HG02610 (cell line): ENCODE measurements around the gene GXYLT2.

ENCODE experiments used
- ATAC-seq: cut with Tn5 transposase; IDR thresholded peaks from one replicate; pipeline ENCODE4 v1.9.1; 2021; ENCODE audit warnings: mild to moderate bottlenecking, moderate library complexity; ENCODE audit not compliant: unreplicated experiment

GXYLT2 gene, protein sequence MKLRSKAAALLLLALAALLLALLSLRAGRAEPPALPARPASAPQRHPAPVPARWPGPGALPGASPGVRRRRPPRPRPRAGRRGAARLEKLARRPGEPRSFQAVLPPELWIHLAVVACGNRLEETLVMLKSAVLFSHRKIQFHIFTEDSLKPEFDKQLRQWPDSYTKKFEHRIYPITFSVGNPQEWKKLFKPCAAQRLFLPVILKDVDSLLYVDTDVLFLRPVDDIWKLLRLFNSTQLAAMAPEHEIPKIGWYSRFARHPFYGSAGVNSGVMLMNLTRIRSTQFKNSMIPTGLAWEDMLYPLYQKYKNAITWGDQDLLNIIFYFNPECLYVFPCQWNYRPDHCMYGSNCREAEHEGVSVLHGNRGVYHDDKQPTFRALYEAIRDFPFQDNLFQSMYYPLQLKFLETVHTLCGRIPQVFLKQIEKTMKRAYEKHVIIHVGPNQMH

DNA sequence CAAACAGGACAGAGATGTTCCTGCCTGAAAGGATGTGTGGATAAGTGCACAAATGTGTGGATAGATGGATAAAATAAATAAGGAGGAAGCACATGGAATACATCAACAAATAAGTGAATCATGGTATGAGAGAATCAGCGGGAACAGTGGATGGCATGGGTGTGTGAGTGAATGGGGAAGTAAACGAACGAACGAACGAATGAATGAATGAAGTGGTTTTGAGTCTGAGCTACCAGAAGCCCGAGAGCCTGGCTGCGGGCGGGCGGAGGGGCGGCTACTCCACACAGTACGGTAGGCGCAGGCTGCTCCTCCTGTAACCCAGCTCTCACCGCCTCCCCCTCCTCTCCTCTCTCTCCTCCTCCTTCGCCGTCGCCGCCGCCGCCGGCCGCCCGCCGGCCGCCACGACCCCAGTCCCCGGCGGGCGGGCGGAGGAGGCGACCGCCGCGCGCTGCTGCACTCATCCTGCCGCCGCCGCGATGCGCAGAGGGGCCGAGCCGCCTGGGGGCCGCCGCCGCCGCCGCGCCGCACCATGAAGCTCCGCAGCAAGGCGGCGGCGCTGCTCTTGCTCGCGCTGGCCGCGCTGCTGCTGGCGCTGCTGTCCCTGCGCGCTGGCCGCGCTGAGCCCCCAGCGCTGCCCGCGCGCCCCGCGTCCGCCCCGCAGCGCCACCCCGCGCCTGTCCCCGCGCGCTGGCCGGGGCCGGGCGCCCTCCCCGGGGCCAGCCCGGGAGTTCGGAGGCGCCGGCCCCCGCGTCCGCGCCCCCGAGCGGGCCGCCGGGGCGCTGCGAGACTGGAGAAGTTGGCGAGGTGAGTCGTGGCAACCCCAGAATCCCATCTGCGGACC is at the start of gene GXYLT2:
GXYLT2 (plus strand) TSS at position 342 of the 841 bp plus-strand sequence; CDS start at position 530, 188 bp downstream.
- ATAC-seq: peak; percentile 62

DNA sequence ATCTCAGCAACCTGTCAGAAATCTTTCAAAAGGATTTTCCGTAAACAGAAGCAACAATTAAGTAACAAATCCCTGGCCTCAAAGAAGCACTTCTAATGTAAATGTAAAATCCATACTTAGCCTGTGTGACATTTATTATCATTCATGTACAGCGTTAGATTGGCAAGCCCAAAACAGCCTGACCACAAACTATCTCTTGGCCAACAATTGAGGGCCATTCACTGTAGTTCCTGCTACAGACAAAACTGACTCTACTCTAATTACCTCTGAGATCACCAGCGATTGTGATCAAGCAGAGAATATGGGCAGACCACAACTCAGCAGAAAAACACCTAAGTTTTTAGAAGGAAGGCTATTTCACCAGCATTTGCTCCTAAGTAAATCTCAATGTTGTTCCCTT is 48.8 kb upstream of the GXYLT2 start:
- no peak for ATAC-seq

DNA sequence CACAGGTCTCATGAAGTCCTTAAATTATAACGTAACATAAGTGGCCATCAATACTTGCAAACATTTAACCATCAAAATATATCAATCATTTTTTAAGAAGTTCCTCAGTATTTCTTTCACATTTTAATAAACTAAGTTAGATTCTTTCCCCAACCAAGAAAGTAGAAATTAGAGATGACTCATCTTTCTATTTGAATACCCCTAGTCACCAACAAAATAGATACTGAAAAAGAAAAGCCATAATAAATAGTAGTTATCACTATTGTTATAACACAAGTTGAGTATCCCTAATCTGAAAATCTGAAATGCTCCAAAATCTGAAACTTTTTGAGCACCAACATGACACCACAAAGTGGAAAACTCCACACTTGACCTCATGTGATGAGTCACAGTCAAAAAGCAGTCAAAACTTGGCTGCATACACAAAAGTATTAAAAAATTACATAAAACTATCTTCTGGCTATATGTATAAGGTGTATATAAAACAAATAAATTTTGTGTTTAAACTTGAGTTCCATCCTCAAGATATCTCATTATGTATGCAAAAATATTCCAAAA is 43.3 kb upstream of the GXYLT2 start:
- peak; percentile 37 for ATAC-seq

DNA sequence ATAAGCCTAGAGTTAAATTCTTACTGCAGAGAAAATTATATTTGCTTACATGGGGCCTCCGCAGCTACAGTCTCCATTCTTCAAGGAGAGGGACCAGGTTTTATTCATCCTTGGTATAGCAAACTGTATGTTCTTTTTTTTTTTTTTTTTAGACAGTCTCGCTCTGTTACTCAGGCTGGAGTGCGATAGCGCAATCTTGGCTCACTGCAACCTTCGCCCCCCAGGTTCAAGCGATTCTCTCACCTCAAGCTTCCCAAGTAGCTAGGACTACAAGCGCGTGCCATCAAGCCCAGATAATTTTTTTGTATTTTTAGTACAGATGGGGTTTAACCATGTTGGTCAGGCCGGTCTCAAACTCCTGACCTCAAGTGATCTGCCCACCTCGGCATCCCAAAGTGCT is 41.7 kb upstream of the GXYLT2 start:
- no peak for ATAC-seq

DNA sequence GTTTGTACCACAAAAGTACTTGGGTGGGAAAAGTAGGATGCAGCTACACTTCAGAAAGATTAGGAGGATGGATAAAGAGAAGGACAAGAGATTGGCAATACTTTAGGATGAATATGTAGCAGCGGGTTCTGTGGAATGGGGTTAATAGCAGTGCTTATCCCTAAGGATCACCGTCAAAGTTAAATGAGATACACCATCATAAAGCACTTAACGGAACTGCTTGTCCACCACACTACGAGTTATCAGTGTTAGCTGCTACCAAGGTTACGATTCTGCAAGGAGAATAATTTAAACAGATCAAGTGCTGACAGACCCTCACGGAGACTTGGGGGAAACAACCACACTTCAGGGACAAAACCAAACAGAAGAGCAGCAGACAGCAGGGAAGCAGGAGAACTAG is 40.6 kb upstream of the GXYLT2 start:
- no peak for ATAC-seq

DNA sequence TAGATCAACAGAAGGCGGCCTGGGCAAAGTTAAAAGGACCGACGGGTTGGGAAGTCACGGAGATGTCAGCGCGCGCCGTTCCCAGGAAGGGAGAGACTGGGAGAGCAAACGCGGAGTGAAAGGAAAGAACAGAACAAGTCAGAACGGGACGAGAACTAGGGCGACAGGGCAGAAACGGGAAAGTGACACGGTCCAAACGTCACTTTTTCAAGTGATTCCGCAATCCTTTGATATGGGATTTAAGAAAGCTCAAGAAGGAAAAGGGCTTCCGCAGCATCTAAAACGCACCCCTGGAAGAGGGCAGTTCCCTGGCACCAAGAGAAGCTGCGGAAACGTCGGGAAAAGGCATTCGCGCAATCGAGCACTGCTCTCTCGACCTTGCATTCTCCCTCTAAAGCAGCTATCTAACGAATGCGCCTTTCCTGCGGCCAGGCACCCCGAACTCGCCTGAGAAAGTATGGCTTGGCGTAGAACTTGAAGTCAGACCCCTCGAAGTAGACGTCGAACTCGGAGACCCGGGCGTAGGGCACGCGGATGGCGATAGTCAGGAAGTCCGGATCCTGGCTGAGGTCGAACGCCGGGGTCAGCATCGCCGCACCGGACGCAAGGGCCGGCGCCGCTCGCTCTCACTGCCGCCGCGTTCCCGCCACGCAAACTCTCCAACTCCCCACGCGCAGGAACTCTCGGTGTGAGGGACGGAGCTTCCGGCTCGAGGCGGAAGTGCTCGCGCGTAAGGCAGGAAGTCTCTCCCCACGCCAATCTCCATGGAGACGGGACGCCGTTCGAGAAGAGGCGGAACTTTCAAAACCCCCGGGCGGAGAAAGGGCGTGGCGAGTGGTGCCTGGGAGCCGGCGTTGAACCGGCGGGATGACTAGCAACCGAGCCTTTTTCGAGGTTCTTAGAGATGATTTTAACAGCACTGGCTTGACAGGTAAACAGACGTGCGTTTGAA is 39.8 kb upstream of the GXYLT2 start, which contains the start of gene SHQ1:
SHQ1 (minus strand) TSS at position 695 of the 952 bp plus-strand sequence; CDS start at position 590, 105 bp downstream.
- peak; percentile 86 for ATAC-seq

DNA sequence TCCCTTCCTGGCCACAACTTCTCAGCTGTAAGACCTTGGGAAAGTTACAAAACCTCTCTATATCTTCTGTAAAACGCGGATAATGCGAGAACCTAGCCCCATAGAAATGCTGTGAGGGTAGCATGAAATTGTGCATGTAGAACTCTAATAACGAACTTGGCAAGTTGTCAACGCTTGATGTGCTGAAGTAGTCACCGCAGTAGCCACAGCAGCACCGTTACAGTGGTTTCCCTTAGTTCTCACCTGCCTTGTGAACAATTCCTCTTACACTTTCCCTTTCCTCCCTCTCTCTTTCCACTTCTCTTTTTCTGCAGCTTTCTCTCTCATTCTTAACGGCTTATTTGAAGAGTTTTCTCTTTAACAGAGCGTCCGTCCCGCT is 39.2 kb upstream of the GXYLT2 start:
- peak; percentile 51 for ATAC-seq

DNA sequence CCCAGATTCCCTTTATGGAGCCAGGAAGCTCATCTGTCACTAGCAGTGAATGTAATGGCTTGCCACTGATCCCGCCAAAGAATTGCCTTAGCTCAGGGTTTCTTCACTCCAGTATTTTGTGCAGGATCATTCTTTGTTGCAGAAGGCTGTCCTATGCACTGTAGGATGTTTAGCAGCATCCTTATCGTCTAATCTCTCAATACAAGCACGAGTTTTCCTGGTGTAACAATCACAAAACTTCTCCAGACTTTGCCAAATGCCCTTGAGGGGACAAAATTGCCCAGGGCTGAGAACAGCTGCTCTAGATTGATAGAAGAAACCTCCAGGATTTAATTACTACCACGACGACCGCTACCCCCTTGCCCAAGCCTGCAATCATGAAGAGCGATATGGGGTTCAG is 32.8 kb upstream of the GXYLT2 start:
- ATAC-seq: no peak

DNA sequence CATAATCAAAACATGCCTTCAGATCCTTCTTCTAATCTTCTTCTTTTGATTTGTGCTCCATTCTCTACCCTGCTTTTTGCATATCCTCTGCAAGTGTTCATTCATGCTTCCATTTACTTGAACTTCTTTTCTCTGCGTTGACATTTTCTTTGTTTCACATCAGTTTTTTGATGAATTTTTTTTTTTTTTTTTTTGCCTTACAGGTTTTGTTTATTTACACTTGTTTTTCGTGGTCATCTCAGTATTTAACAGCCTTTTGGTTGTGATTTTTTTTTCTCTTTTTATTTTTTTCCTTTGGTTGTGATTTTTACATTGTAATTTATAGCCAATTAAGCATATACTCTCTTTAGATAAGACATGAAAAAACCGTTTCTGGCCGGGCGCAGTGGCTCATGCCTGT is 27.8 kb upstream of the GXYLT2 start:
- no peak for ATAC-seq

DNA sequence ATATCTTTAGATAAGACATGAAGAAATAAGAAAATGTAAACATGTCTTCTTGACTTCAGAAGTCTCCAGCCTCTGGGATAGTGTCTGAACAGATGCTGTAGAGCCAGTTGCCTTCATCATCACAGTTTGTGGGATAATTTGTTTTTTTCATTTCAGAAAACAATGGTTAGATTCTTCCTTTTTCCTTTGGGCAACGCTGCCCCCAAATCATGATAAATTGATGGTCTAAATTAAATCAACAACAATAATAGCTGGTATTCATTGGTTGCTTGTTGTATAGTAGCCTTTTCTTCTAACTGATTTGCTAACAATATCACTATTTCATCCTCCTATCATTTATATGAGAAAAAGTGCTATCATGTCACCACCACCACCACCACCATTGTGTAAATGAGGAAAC is 27.0 kb upstream of the GXYLT2 start:
- ATAC-seq: no peak

DNA sequence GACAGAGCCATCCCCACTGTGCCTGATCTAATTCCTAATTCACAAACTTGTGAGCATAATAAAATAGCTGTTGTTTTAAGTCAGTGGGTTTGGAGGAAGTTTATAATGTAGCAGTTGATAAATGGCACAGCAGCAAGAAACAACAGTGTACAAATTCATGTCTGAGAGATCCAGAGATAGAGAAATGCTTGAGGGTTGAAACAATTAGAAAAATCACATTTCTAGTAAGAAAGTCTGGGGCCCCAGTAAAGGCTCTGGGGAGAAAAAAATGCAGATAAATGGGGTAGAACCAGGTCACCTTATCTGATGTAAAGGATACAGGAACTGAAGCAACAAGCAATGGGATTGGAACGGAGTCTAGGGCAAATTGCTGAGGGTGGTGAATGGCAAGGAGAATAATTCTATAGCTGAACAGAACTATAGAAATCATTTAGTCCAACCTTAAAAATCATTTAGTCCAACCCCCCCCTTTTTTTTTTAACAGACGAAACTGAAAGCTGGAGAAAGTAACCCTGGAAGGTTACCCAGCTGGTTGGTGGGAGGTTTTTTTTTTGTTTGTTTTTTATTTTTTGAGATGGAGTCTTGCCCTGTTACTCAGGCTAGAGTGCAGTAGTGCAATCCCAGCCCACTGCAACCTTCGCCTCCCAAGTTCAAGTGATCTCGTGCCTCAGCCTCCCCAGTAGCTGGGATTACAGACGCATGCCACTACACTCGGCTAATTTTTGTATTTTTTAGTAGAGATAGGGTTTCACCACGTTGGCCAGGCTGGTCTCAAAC is 25.3 kb upstream of the GXYLT2 start:
- ATAC-seq: no peak

DNA sequence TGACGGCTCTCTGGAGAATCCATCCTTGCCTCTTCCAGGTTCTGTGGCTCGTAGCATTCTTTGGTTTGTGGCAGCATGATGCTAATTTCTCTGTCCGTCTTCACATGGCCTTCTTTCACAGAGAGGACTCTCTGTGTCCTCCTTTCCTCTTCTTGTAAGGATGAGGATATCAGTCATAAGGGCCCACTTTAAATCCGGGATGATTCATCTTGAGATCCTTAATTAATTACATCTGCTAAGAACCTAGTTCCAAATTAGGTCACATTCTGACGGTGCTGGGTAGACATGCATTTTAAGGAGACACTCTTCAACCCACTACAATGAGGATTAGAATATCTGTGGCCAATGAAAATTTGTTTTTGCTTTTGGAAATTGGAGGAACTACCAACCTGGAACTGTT is 15.7 kb upstream of the GXYLT2 start:
- ATAC-seq: no peak

DNA sequence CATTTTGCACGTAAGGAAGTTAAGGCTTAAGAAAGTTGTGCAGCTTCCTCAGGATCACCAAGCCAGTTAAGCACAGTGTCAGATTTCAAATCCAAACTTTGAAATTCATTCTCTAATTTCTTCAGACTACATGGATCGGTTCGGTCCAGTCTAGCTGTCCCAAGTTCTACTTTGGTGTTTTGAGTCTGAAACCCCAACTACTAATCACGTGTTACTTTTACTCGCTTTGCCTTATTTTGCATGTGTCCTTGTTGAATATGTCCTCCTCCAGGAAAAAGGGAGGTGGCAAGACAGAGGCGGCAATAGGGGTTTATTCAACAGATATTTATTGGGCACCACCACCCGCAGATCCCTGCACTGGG is 522 bp upstream of the GXYLT2 start:
- no peak for ATAC-seq

DNA sequence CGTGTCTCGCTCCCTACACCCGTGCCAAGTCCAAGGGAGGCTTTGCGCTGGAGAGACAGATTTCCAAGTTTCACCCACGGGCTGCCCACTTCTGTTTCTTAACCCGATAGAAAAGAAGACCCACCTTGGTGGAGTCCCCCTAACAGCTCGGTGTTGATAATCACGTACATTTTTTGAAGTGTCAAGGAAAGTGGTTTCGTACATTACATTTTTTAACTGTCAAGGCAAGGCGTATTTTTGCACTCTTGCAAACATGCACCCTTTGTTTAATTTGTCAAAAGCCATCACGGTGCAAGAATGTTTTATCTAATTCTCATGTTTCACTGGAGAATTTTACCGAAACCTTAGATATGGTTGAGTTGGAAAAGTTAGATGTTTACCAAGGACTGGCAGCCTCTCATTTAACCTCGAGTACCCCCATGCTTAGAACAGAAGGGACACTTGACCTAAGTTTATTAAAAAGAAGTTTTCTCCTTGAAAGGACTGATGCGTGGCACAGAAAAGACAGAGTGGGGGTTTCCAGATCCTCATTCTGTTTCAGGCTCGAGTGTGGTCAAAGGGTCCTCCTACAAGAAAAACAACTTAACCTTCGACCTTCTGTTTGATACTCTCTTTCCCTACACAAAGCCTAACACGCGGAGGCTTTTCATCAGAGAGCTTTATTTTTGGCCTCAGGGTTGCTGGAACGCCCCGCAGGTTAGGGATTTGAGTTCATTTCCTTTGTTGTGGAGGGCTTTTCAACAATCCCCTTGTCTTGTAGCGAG is 882 bp downstream of the GXYLT2 start:
- no peak for ATAC-seq

DNA sequence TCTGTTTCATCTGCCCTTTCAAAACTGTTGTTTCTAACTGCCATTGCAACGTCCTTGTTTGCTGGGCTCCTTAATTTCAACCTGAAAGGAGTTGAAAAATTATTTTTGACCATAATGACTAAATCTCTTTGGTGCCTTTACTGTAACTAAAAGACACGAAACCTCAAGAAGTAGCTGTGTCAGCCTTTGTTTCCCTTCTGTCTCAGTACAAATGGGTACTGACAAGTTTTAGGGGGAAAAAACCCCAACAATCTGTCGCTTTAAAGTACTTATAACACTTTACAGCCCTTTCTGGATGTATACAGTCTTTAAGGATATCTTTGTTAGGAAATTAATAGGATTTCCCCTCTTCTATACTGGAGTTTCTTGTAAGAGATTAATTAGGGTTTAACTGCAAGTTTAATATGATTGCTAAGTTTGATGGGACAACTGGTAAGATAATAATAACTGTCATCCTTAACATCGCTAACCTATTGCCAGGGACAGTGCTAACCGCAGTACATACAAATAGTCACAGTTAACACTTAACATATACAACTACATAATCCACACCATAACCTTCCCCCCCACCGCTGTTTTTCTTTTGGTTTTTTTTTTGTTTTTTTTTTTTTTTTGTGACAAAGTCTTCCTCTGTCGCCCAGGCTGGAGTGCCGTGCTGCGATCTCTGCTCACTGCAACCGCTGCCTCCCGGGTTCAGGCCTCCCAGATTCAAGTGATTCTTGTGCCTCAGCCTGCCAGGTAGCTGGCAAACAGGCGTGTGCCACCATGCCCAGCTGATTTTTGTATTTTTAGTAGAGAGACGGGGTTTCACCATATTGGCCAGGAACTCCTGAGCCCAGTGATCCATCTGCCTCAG is 1.7 kb downstream of the GXYLT2 start:
- no peak for ATAC-seq

DNA sequence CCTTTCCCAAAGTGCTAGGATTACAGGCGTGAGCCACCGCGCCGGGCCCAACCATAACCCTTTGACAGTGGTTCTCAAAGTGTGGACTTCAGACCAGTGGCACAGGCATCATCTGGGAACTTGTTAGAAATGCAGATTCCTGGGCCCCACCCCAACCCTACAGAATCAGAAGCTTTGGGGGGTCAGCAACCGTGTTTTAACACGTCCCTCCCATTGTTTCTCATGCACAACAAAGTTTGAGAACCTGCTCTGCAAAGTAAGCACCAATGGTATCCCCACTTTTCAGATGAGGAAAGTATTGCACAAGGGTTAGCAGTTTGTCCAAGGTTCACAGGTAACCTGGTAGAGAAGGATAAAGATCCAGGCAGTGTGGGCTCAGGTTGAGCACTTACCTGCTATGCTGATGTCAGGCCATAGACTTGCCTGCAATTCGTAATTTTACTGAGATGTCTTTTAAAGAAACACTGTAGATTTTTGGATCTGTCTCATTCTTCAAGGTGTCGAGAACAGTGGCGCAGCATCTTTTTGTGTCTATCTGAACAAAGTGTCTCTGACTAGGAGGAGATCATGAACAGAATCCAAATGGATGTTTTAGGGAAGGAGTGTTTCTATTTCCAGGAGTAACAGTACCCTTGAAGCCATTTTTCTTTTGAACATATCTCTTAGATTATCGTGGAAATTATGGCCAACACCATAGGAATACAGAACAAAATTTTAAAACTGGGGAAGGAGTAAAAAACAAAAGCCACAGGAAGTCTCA is 2.5 kb downstream of the GXYLT2 start:
- ATAC-seq: no peak

DNA sequence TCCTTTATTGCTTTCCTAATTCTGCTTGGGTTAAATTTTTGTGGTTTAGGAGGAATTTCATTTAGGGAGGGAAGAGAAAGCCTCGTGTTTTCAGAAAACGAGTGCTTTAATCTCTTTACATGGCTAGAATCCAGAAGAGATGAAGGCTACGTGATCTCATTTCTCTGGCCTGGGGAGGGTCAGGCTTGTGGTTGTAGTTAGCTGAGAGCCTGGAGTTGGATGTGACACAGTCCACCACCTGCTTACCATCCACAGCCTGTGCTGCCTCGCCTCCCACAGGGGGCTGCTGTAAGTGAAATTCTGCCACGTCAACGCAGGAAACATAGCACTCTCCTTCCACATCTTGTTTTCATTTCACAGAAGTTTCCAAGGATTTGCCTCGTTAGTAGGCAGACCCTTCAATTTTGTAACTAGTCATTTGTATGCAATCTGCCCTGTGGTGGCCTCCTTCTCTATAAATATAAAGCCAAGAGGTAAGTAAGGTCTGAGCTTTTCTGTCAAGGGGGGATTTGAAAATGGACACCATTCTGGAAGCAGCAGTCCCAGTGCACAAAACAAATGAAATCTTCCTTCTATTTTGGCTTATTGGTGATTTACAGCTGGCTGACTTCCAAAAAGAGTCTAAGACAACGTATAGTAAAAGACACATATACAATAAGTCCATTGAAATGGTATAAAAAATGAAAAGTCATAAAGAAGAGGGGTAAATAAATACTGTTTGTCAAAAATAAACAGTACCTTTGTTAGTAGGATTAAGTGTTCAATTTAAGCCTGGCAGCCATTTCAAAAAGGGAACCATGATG is 3.4 kb downstream of the GXYLT2 start:
- no peak for ATAC-seq
